GM23248 (cell line): ENCODE results near the gene FBXL3. TPM values are rescaled to one million over a fixed set of nuclear protein-coding genes. Genes with fewer than 3 reads are reported as not detected.
"Not testable (repeated sequence)": the region's sequence is repeated elsewhere in the genome, so short reads cannot be mapped to it uniquely, and the experiment has no call there.

Source experiments
- DNase-seq: peaks from one replicate; pipeline ENCODE4 v3.0.0-alpha.2; 2015
- H2AFZ ChIP-seq: fragments of 200-600 bp; sonication (generic); 2 replicates; pipeline ENCODE4 v1.6.1; 2016; ENCODE audit warnings: antibody characterized with exemption
- H3F3A ChIP-seq: fragments of 200-600 bp; sonication (generic); 2 replicates; pipeline ENCODE4 v1.6.1; 2016; ENCODE audit warnings: mild to moderate bottlenecking, antibody characterized with exemption, mixed run types; ENCODE audit not compliant: insufficient read depth
- H3K27ac ChIP-seq: fragments of 200-600 bp; sonication (generic); 2 replicates; pipeline ENCODE4 v1.5.1; 2016; ENCODE audit warnings: mild to moderate bottlenecking
- H3K27me3 ChIP-seq: fragments of 200-600 bp; sonication (generic); replicated peaks from 2 replicates; pipeline ENCODE4 v1.6.1; 2016; ENCODE audit warnings: mild to moderate bottlenecking; ENCODE audit not compliant: insufficient read depth
- H3K36me3 ChIP-seq: fragments of 200-600 bp; sonication (generic); 2 replicates; pipeline ENCODE4 v1.6.1; 2016; ENCODE audit warnings: low read depth, mild to moderate bottlenecking
- H3K4me1 ChIP-seq: fragments of 200-600 bp; sonication (generic); 2 replicates; pipeline ENCODE4 v1.6.1; 2016; ENCODE audit warnings: mild to moderate bottlenecking; ENCODE audit not compliant: insufficient read depth
- H3K4me2 ChIP-seq: fragments of 200-600 bp; sonication (generic); one replicate; pipeline ENCODE4 v1.6.1; 2016; ENCODE audit warnings: mild to moderate bottlenecking; ENCODE audit not compliant: unreplicated experiment
- H3K4me3 ChIP-seq: fragments of 200-600 bp; sonication (generic); 2 replicates; pipeline ENCODE4 v1.5.1; 2016; ENCODE audit warnings: mild to moderate bottlenecking
- H3K79me2 ChIP-seq: fragments of 200-600 bp; sonication (generic); 2 replicates; pipeline ENCODE4 v1.6.1; 2016; ENCODE audit warnings: mild to moderate bottlenecking; ENCODE audit not compliant: insufficient read depth
- H3K9ac ChIP-seq: fragments of 200-600 bp; sonication (generic); 2 replicates; pipeline ENCODE4 v1.6.1; 2016; ENCODE audit warnings: mild to moderate bottlenecking
- H3K9me2 ChIP-seq: fragments of 200-600 bp; sonication (generic); 2 replicates; pipeline ENCODE4 v1.6.1; 2016; ENCODE audit warnings: mixed run types, mild to moderate bottlenecking, moderate library complexity; ENCODE audit not compliant: insufficient read depth
- H3K9me3 ChIP-seq: fragments of 200-600 bp; sonication (generic); one replicate; pipeline ENCODE4 v1.6.1; 2017; ENCODE audit warnings: low read depth
- H4K20me1 ChIP-seq: fragments of 200-600 bp; sonication (generic); 2 replicates; pipeline ENCODE4 v1.6.0; 2016; ENCODE audit not compliant: insufficient read depth
- EZH2 ChIP-seq: fragments of 200-600 bp; sonication (generic); IDR thresholded peaks from 2 replicates; pipeline ENCODE4 v1.6.1; 2018; ENCODE audit warnings: antibody characterized with exemption, mild to moderate bottlenecking; ENCODE audit not compliant: insufficient read depth, poor library complexity, severe bottlenecking
- EZH2phosphoT487 ChIP-seq: fragments of 200-600 bp; sonication (generic); IDR thresholded peaks from 2 replicates; pipeline ENCODE4 v1.6.1; 2018; ENCODE audit warnings: antibody characterized with exemption, moderate library complexity, mild to moderate bottlenecking, low read depth; ENCODE audit not compliant: insufficient read depth
- WGBS, 2 experiments: methylation state at CpG; one replicate each; pipeline ENCODE4 v1.1.6; 2015 to 2017; ENCODE audit warnings: low lambda C conversion rate in 2 of 2, low coverage in 1 of 2; ENCODE audit errors: missing lambda C conversion rate in 2 of 2; 5-methylcytosine and 5-hydroxymethylcytosine counted together
- in situ Hi-C: fragments of 300-500 bp; cut with MboI; formaldehyde crosslinking; loops from 2 replicates; pipeline ENCODE4 v1.15.0; 2020
- polyA plus RNA-seq: library from polyadenylated mRNA; unstranded; fragments of >200 nt; fragmentation: Nextera tagmentation; extraction: Ambion mirVana; gene quantifications from 2 replicates; pipeline ENCODE4 v1.2.1, GENCODE V29; 2016
- total RNA-seq: library from RNA; depleted of rRNA; stranded (reverse); fragments of >200 nt; shearing (Covaris generic); gene quantifications from 2 replicates; pipeline ENCODE4 v1.2.3, GENCODE V29; 2014

The FBXL3 gene
- total and polyA plus RNA-seq, 2 experiments from 2014 or later = 44.8 to 83.1 TPM

DNA sequence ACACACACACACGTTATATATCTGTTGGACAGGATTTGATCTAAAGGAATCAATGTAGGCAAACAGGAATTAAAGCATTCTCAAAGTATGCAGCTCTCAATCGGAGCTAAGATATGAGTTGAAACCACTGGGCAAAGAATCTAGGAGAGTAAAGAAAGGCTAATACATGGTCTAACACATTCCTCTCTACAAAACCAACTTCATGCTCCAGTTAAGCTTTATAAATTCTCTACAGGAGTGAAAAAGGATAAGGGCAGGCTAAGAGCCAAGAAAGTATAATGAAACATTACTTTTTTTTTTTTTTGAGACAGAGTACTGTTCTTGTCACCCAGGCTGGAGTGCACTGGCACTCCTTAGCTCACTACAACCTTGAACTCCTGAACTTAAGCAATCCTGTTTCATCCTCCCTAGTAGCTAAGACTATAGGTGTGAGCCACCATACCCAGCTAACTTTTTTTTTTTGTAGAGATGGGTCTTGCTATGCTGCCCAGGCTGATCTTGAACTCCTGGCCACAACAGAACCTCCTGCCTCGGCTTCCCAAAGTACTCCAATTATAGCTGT, 10.6 kb downstream of the FBXL3 start:
- Histone ChIP-seq H3K9ac (no peak overlapping the region), H3K27me3 (no peaks in the 10 kb centered on the region), H3K4me3 (no peak overlapping the region), H3K27ac (no peak overlapping the region), H3K4me2 (no peak overlapping the region), H3K4me1 (peaks cover 22% of the 10 kb centered on the region), H3F3A (peaks cover 2% of the 10 kb centered on the region; the same call in 1 of the 2 replicates), H3K9me2 (no peaks in the 10 kb centered on the region), H3K9me3 (no peaks in the 10 kb centered on the region), H4K20me1 (peaks cover 7% of the 10 kb centered on the region), H3K79me2 (peaks cover 100% of the 10 kb centered on the region), H3K36me3 (peaks cover 72% of the 10 kb centered on the region), H2AFZ (no peak overlapping the region)
- DNase-seq = no peak
- WGBS, 2 experiments = 96 to 100% methylated on average over 3 of the region's 3 CpGs
- TF ChIP-seq EZH2phosphoT487 = no peak
- TF ChIP-seq EZH2 = no peak
- in situ Hi-C loops = no loop called here

DNA sequence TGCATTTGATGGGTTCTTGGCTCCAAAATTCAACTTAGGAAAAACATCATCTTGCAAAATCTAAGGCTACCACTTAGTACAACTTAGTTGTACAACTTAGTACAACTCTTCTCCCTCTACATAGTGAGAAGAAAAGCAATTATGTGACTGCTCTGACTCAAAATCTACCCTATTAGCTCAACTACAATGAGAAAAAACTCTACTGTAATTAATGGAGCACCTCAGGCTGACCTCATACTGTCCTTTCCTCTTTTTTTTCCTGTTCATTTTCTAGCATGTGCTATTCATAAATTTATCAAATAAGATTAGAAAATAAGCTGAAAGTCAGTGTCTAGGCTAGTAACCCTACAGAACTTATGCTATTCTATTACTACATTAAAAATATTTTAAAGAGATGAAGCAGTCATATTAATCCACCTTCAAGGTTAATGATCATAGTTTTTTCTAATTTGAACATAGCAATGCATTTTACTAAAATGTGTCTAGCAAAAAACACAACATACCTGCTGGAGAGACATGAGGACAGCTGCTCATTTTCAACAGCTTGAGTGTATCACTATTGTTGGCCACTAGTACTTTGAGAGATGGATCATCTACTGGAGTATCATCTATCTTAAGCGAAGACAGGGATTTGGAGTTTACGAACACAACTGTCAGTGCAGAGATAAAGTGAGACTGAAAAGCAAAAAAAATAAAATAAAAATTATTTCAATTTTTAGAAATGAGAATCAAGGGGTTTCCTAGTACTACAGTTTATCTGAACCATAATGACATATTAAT, 11.9 kb downstream of the FBXL3 start:
- no peak for TF ChIP-seq EZH2phosphoT487
- Histone ChIP-seq H3K79me2 (peaks cover 100% of the 10 kb centered on the region), H4K20me1 (peaks cover 7% of the 10 kb centered on the region), H3K4me3 (no peak overlapping the region), H3K9ac (no peak overlapping the region), H3K4me2 (no peak overlapping the region), H3K36me3 (peaks cover 78% of the 10 kb centered on the region), H3K9me2 (no peaks in the 10 kb centered on the region), H3F3A (no peaks in the 10 kb centered on the region), H3K4me1 (peaks cover 13% of the 10 kb centered on the region; the same call in 1 of the 2 replicates), H2AFZ (no peak overlapping the region), H3K9me3 (no peaks in the 10 kb centered on the region), H3K27me3 (no peaks in the 10 kb centered on the region), H3K27ac (no peak overlapping the region)
- no peak for DNase-seq
- 98 to 100% methylated on average over 2 of the region's 2 CpGs for WGBS, 2 experiments
- in situ Hi-C loops = no loop called here

GRCh38 chr13:77013853-77014542, 13.0 kb downstream of the FBXL3 start:
- Histone ChIP-seq H4K20me1 (peaks cover 14% of the 10 kb centered on the region; the same call in 1 of the 2 replicates), H3K36me3 (peaks cover 80% of the 10 kb centered on the region)
- in situ Hi-C loops = no loop called here

DNA sequence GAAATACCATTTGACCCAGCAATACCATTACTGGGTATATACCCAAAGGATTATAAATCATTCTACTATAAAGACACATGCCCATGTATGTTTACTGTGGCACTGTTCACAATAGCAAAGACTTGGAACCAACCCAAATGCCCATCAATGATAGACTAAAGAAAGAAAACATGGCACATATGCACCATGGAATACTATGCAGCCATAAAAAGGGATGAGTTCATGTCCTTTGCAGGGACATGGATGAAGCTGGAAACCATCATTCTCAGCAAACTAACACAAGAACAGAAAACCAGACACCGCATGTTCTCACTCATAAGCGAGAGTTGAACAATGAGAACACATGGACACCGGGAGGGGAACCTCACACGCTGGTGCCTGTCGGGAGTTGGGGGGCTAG, 17.2 kb downstream of the FBXL3 start:
- H3K27me3 ChIP-seq, H3K9me2 ChIP-seq, H3K4me1 ChIP-seq, in situ Hi-C loops, H3K9me3 ChIP-seq, H2AFZ ChIP-seq, H3K4me3 ChIP-seq, H3K4me2 ChIP-seq, H3F3A ChIP-seq, DNase-seq, H3K9ac ChIP-seq, H3K27ac ChIP-seq: not testable (repeated sequence)
- Histone ChIP-seq H3K79me2 (peaks cover 100% of the 10 kb centered on the region), H4K20me1 (peaks cover 14% of the 10 kb centered on the region; the same call in 1 of the 2 replicates), H3K36me3 (peaks cover 63% of the 10 kb centered on the region)
- WGBS, 2 experiments = 97 to 100% methylated on average over 5 of the region's 5 CpGs

More at GRCh38 chr13:77013853-77014542, 13.0 kb downstream of the FBXL3 start:
- Histone ChIP-seq H3F3A (no peaks in the 10 kb centered on the region), H3K9me3 (no peaks in the 10 kb centered on the region), H2AFZ (no peak overlapping the region), H3K4me1 (peaks cover 3% of the 10 kb centered on the region; the same call in 1 of the 2 replicates), H3K27ac (no peak overlapping the region), H3K79me2 (peaks cover 100% of the 10 kb centered on the region), H3K4me2 (no peak overlapping the region), H3K9ac (no peak overlapping the region), H3K9me2 (no peaks in the 10 kb centered on the region), H3K27me3 (no peaks in the 10 kb centered on the region), H3K4me3 (no peak overlapping the region)
- TF ChIP-seq EZH2phosphoT487 (no peak), EZH2 (no peak)
- 95 to 97% methylated on average over 2 of the region's 2 CpGs for WGBS, 2 experiments
- DNase-seq = no peak
